Putamen (tissue), 1 donor: ENCODE measurements around the gene COL4A1.

Experiments used
- DNase-seq: peaks from one replicate; pipeline ENCODE4 v3.0.0-alpha.2; 2016; ENCODE audit warnings: low spot score

The COL4A1 gene

GRCh38 chr13:110274687-110275086, 32.3 kb downstream of the COL4A1 start:
- DNase-seq: no peak

GRCh38 chr13:110273254-110273653, 33.7 kb downstream of the COL4A1 start:
- no peak for DNase-seq

- no peak for DNase-seq
These were observed 34.3 kb downstream of the COL4A1 start for GRCh38 chr13:110272651-110273050.

- no peak for DNase-seq
These were observed 34.7 kb downstream of the COL4A1 start for GRCh38 chr13:110272227-110272626.

GRCh38 chr13:110271313-110271712, 35.6 kb downstream of the COL4A1 start:
- DNase-seq: no peak

- no peak for DNase-seq
These were observed 36.5 kb downstream of the COL4A1 start for GRCh38 chr13:110270507-110270906.

GRCh38 chr13:110269509-110270185, 37.3 kb downstream of the COL4A1 start:
- no peak for DNase-seq

- DNase-seq: no peak
These were observed 38.3 kb downstream of the COL4A1 start for GRCh38 chr13:110268576-110269185.

GRCh38 chr13:110268061-110268460, 38.9 kb downstream of the COL4A1 start:
- DNase-seq: no peak

GRCh38 chr13:110266983-110267382, 40.0 kb downstream of the COL4A1 start:
- DNase-seq: no peak

GRCh38 chr13:110266431-110266809, 40.5 kb downstream of the COL4A1 start:
- DNase-seq: no peak

- DNase-seq: no peak
These were observed 41.1 kb downstream of the COL4A1 start for GRCh38 chr13:110265682-110266430.

GRCh38 chr13:110265341-110265681, 41.6 kb downstream of the COL4A1 start:
- DNase-seq: no peak

GRCh38 chr13:110264685-110265275, 42.2 kb downstream of the COL4A1 start:
- no peak for DNase-seq

- DNase-seq: no peak
These were observed 43.1 kb downstream of the COL4A1 start for GRCh38 chr13:110263888-110264287.

- no peak for DNase-seq
These were observed 43.6 kb downstream of the COL4A1 start for GRCh38 chr13:110263404-110263803.

- no peak for DNase-seq
These were observed 44.3 kb downstream of the COL4A1 start for GRCh38 chr13:110262508-110263291.

- DNase-seq: no peak
These were observed 44.9 kb downstream of the COL4A1 start for GRCh38 chr13:110262082-110262436.

- DNase-seq: no peak
These were observed 45.5 kb downstream of the COL4A1 start for GRCh38 chr13:110261166-110262081.

GRCh38 chr13:110259651-110260050, 47.3 kb downstream of the COL4A1 start:
- DNase-seq: no peak
